ENCODE data around the gene WNT9B.

Gene WNT9B, protein sequence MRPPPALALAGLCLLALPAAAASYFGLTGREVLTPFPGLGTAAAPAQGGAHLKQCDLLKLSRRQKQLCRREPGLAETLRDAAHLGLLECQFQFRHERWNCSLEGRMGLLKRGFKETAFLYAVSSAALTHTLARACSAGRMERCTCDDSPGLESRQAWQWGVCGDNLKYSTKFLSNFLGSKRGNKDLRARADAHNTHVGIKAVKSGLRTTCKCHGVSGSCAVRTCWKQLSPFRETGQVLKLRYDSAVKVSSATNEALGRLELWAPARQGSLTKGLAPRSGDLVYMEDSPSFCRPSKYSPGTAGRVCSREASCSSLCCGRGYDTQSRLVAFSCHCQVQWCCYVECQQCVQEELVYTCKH

DNA sequence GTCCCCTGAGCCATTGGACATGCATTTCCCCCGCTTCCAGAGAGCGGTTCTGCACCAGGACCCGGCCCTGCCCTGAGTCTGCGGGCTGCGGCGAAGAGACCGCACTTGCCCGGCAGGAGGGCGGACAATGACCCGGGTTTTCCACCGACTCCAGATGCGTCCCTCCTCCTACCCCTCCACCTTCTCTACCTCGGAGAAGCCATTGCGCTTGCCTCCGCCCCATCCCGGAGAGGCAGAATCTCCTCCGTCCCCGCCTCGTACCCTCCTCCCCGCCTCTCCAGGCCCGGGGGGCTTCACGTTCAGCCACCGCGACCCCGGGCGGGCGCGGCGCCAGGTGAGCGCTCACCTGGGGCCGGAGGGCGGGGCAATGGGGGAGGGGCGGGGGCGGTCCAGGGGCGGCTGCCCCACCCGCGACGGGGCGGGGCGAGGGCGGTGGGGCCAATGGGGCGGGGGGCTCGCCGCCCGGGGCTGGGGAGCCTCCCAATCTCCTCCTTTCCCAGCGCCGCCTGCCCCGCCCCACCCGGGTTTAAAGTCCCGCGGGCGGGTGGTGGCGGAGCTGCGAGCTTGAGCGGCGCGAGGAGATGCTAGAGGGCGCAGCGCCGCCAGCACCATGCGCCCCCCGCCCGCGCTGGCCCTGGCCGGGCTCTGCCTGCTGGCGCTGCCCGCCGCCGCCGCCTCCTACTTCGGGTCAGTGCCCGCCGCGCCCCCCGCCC lies at the start of gene WNT9B:
WNT9B (plus strand) TSS at position 555 of the 713 bp plus-strand sequence; CDS start at position 611, 56 bp downstream.
- no peak for DNase-seq (ENCODE audit: low read depth, low spot score)

DNA sequence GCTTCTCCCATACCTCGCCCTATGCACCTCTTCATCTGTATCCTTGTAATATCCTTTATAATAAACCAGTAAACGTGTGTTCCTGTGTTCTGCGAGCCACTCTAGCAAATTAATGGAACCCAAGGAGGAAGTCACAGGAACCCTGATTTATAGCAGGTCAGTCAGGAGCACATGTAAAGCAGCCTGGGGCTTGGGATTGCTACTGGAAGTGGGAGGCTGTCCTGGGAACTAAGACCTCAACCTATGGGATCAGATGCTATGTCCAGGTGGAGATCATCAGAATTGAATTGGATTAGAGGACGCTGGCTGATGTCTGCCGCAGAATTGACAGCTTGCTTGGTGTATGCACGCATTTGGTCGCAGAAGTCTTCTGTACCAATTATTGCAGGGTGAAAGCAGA lies 48.6 kb upstream of the WNT9B start:
- DNase-seq (ENCODE audit: low read depth, low spot score) = no peak

DNA sequence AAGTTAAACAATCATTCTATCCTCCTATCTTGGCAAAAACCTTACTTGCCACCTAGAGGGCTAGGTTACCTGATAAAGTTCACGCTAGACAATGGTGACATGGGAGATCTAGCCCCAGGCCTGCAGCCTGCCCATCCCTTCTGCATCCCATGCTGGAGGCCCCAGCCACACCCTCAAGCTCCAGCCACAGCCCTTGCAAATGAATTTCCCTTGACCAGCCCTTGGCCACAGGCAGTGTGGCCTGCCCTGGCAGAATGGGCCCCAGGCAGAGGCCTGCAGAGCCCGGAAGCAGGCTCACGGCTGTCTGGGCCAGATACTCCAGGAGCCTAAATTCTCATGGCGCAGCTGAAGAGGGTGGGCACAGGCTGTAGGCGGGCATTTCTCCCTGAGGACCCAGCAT lies 47.8 kb upstream of the WNT9B start:
- DNase-seq (ENCODE audit: low read depth, low spot score) = no peak

DNA sequence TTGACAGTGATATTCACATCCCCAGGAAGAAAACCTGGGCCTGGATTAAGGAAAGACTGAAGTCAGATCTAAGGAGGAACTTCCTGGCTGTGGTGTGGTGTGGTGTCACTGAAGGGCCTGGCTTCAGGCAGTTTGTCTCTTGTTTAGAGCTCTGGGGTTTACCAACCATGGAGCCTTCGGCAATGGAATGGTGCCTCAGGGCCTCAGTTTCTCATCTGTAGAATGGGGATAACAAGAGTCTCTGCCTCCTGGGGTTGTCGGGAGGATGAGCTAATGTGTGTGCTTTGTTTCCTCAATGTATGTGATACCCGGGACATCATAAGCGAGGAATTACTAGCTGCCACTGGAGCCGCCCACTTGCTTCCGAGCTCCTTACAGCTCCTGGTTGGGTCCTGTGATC lies 45.6 kb upstream of the WNT9B start:
- DNase-seq (ENCODE audit: low read depth, low spot score) = no peak

DNA sequence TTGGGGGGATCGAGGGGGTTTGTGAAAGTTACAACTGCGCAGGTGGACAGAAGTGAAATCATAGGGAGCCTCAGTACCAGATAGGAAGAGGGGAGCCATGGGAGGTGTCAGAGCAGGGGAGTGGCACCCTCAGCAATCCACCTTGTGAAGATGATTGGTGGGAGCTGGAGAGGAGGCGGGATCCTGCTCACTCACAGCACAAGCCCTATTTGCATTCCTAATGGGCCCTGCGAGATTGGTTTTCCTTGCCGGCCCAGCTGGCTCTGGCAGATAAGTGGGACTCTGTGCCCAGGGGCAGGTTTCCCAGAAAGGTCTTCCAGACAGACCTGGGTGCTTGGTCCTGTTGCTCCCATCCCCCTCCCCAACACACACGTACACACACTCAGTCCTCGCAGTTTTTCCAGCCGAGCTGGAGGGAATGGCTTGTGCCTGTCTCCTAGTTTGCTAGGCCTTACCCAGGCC lies 42.2 kb upstream of the WNT9B start:
- no peak for DNase-seq (ENCODE audit: low read depth, low spot score)

DNA sequence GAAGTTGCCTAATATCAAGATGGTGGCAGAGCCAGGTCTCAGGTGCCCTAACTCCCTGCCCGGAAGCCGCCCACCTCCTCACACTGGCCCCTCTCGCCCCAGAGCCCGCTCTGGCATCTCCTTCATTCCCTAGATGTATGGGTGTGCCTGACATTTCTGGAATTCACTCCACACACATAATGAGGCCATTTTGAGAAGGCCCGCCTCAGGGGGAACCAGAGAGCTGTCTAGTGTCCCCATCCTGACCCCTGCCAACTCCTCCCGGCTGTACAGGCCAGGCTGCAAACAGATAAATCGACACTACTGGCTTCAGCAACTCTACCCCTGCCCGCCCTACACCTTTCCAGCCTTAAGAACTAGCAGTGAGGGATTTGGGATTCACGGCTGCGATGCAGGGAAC lies 40.5 kb upstream of the WNT9B start:
- no peak for DNase-seq (ENCODE audit: low read depth, low spot score)

DNA sequence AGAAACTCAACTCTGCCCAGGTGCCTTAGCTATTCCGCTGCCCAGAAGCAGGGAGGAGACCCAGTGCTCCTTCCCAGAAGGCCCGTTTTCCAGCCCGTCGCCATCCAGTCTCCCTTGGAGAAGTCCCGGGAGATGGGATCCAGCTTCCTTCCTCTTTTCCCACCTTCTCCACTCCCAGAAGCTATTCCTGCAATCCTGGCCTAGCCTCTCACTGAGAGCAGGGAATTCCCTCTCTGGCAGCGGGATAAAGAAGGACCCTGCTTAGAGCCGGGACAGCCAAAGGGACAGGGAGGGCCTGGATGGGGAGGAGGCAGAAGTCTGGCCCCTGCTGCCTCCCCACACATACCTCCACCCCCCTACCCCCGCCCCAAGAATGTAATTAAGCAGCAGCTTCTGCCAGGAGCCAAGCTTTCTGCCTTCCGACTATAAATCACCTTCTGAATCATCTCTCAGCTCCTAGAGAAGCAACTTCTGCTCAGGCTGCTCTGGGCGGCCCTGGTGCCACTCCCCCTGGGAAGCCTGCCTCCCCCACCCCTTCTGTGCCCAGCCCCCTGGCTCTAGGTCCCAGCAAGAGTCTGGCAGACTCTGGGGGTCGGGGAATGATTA lies 39.3 kb upstream of the WNT9B start:
- no peak for DNase-seq (ENCODE audit: low read depth, low spot score)

DNA sequence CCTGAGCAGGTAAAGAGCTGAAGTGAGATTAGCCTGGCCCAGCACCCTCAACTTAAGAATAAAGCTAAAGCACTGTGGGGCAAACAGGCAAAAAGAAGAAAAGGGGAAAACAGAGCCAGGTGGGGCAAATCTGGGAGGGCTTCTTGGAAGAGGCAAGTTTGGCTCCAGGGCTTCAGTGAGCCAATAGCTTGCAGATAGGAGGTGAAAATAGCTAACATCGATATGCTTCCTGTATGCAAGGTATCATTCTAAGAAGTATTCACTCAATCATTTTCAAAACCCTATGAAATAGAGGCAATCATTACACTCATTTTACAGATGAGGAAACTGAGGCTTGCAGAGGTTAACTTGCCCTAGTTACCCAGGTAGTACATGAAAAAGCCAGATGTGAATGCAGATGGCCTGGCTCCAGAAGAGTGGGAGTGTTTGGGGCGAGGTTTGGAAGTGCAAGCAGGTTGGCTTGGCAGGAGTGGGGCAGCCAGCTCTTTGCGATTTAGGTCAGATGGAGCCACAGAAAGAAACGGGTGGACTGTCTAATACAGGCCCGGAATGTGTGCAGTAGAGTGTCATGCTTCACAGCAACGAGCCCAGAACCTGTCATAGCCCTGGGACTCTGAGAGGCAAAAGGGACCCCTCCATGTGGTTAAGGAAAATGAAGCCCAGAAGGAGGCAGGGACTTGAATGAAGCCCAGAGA lies 38.6 kb upstream of the WNT9B start:
- no peak for DNase-seq (ENCODE audit: low read depth, low spot score)

DNA sequence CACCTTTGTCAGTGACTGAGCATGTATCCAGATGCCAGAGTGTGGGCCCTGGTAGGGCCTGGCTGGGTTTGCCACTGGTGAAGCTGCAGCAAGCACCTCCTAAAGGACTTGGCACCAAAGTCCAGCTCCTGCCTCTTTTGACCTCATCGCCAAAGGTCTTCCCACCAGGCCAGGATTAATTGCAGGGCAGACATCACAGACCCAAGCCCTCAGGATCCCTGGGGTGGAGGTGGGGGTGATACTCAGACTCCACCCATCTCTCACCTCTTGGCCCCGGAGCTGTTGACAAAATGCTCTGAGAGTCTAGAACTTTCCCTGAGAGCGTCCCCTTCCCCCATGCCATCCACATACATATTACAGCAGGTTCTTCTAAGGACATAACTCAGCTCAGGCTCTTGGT lies 37.5 kb upstream of the WNT9B start:
- no peak for DNase-seq (ENCODE audit: low read depth, low spot score)

DNA sequence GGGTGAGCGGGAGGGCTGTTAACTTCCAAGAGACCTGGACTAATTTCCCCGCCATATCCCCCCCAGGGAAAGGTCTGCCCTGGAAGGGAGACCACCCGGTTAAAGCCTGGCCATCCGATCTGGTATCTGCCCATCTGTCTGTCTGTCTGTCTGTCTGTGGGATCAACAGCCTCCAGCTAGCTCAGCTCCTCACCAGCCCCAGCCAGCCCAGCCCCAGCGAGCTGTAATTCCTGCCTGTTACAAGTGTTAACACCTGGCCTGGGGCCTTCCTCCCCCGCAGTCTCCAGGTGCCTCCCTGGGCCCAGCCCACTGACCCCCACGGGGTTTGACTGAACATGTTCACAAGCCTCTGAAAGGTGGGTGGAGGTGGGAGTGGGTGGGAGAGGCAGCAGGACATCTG lies 36.9 kb upstream of the WNT9B start:
- DNase-seq (ENCODE audit: low read depth, low spot score) = no peak

DNA sequence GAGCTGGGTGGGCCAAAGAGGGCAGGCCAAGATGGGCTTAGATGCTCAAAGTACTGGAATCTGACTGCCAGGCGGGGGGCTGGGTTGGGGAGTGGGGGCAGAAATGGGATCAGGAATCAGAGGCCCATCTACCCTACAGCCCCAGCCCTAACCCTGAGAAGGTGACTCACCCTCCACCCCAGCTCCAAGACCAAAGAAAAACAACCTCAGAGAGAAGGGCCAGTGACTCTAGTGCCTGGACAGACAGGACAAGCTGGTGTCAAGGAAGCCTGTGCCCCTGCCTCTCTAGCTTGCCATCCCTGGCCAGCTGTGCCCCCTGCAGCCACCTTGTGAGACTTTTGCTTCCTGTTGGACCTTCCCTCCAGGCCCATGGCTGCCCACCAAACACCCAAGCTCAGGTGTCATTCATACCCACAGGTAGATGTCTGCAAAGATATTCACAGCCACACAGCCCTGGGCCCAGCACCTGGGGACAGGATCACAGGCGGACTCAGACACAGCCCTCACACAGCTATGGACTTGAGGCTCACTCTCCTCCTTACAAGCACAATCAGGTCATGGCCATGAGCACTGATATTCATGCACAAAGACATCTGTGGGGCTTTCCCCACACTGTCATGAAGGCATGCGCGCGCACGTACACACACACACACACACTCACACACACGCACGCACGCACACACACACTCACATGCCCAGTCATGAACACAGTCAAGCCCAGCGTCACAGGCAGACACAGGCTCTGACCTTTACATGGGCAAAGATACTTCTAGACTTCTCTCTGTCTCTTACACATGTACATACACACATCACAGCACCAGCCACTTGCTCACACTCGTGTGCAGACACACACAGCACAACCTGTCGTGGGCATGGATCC lies 35.7 kb upstream of the WNT9B start:
- DNase-seq (ENCODE audit: low read depth, low spot score) = no peak

DNA sequence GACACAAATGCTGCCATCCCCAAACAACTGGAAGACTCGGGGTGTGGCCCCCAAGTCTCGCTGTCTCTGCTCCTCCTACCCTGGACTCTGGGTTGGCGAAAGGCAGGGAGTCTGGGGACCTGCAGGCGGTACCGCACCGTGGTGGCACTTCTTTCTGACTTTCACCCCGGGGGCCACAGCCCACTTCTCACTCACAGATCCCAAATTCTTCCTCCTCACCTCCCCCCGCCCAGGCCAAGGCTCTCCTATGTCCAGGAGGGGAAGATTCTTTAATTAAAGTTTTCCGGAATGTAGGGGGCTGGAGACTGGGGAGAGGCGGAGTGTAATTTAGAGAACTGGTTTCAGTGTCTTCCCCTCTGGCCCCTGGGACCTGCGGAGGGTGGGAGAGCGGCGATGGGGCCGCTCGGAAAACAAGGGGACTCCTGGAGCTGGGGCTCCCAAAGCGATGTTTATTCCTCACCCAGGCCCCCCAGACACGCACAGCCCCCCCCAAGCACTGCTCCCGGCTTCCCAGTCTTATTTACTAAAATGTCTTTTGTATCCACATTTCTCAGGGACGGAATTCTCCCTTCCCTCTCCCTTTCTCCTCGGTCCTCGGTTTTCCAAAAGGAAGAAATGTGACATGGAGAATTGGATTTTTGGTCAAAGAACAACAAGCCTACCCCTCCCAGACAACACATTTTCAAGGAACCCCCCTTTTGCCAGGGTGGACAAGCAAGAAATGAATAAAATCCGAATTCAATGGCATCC lies 34.1 kb upstream of the WNT9B start:
- no peak for DNase-seq (ENCODE audit: low read depth, low spot score)

DNA sequence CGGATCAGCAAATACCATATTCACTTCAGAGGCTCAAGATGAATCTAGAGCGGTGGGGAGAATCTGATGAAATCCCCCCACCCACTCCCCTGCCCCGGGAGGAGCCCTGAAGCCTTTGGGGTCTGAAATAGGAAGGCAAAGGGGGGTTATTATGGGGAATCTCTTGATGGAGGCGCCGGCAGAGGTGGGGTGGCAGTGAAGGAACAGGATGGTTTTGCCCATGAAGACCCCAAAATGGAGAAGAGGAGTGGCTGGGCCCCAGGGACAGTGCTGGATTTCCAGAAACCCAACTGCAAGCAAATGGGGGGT lies 33.5 kb upstream of the WNT9B start:
- no peak for DNase-seq (ENCODE audit: low read depth, low spot score)

DNA sequence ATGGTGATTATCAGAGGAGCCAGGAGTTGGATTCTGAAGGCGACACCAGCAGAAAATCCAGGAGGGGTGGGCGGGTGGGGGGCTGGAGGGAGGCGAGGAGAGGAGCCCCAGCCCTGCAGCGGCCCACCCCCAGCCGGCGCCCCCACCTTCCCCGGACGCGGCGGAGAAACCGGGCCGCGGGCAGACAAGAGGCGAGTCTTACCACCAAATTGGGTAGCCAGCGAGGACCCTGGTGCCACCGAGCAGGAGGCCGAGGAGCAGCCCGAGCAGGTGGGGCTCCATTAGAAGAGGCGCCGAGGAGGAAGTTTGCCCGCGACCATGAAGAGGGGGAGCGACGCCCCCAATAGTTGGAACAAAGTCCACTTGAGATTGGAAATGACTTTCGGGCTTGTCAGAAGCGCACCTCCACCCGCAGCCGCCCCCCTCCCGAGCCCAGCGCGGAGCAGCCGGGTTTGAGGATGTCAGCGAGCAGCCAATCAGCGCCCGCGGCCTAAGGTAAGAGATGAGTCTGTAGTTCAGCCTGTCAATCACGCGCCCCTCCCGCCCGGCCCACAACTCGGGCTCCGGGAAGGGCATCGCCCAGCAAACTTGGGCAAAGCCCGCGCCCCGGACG lies 33.0 kb upstream of the WNT9B start, which contains the start of gene WNT3:
WNT3 (minus strand) TSS at position 377 of the 613 bp plus-strand sequence; CDS start at position 282, 95 bp downstream.
- peak; percentile 21 for DNase-seq (ENCODE audit: low read depth, low spot score)

DNA sequence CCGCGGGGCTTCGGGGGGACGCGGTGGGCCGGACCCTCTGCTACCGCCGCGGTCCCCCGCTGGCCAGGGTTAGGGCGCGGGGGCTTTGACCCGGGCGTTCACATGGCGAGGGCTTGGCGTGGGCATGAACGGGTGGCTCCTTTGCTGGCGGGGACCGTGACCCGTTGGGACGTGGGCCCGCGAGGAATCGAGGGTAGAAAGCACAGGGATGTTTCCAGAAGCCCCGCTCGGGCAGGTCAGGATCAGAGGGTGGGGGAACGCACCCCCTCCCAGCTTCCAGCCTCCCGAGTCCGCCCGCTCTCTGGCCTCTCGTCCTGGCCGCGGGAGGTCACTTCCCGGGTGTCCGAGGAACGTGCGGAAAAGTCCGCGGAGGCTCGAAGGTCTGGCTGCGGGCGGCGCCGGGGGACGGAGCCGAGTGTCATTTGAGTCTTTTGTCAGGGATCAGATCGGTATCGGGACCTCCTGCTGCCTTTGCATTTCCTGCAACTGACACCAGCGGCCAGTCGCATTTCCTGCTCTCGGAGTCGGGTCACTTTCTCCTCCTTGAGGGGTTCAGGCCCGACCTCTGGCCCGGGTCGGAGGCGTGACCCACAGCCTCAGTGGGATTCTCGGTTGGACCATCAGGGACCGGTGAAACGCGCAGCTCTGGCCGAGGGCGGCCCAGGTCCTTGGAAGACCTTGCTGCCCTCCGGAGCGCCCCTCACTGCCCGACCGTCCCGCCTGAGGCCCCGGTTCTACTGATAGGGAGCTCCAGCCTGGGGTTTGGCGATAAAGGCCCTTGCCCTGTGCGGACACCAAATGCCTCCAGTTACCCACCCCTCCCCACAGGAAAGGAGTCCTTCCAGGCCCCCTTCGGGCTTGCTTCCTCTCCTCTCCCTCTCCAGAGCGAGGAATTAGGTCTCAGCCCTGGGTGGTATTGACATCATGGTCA lies 32.2 kb upstream of the WNT9B start:
- no peak for DNase-seq (ENCODE audit: low read depth, low spot score)

DNA sequence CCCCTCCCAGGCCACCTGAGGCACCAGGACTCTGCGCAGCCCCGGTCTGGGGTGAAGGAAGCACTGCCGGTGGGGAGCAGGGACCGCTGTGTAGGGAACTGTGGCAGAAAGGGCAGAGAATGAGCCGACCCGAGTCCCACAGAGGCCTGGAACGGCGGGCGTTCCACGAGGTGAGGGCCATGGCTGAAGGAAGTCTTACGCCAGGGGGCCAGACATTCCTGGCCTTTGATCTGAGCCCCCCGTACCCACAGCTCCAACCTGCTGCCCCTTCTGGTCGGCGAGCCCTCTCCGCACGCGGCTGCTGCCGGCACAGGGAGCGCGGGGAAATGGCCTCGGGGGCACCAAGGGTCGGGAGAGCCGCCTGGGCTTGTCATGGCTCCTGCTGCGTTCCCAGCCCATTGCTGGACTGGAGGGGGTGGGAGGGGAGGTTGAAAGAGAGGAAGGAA lies 31.5 kb upstream of the WNT9B start:
- DNase-seq (ENCODE audit: low read depth, low spot score) = no peak

DNA sequence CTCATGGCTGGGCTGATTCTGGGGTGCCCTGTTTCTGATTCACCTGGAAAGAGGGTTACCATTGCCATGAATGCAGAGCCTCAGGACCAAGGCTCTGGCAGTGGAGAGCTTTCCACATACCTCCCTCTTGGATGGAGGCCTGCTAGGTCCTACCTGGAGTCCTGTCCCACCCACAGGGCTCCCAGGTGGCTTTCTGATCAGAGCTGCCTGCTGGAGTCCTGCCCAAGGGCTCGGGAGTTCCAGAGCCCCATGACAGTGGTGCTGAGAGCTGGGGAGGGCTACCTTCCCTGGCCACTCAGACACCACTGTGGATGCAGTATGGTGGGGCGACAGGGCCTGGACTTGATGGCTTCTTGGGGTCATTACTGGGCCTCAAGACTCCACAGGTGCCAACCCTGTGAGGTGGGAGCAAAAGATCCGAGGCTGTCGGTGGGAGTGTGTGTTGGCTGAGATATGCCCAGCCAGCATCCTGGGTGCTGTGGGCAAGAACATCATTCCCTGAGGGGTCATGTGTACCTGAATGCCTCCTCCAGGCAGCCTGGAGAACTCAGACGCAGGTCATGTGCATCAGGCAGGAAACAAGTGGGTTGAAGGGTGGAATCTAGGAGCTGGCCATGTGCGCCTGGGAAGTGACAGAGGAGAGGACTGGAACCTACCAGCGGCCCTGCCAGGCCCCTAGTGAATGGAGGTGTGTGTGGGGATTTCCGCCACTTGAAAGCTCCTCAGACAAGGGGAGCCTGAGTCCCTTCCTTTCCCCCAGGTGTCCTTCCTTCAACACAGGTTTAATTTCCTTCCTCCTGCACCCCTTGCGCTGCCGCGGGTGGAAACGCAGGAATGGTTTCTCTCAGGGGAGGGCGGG lies 30.6 kb upstream of the WNT9B start:
- no peak for DNase-seq (ENCODE audit: low read depth, low spot score)

Measured in activated naive CD8-positive, alpha-beta T cell treated with anti-CD3 and anti-CD28 coated beads, Interleukin-2, amount 50 U/mL, for 16 hours (primary cell).